Ovary (tissue), 9 donors: ENCODE results near the gene HYCC2. TPM values are rescaled to one million over a fixed set of nuclear protein-coding genes. Genes with fewer than 3 reads are reported as not detected.
"Not testable (repeated sequence)": the region's sequence is repeated elsewhere in the genome, so short reads cannot be mapped to it uniquely, and the experiment has no call there.

Experiments
- DNase-seq, 5 donors: peaks; one replicate each; pipeline ENCODE4 v3.0.0-alpha.2; 2019 to 2020
- H3K27ac ChIP-seq, 2 donors: fragments of 200-600 bp; one replicate each; pipeline versions ENCODE4 v1.5.1 to v1.8.0; 2019 to 2022
- H3K27me3 ChIP-seq: fragments of 200-600 bp; one replicate; pipeline ENCODE4 v1.8.0; 2022
- H3K36me3 ChIP-seq: fragments of 200-600 bp; sonication (generic); one replicate; pipeline ENCODE4 v1.5.1; 2019
- H3K4me1 ChIP-seq: one replicate; pipeline ENCODE4 v1.8.1; 2013; ENCODE audit warnings: mild to moderate bottlenecking, moderate library complexity; ENCODE audit not compliant: insufficient read depth
- H3K4me3 ChIP-seq: fragments of 200-600 bp; sonication (generic); one replicate; pipeline ENCODE4 v1.5.1; 2017
- H3K9me3 ChIP-seq, 2 donors: fragments of 200-600 bp in 1 of 2; sonication (generic) in 1 of 2; one replicate each; pipeline versions ENCODE4 v1.5.1 to v1.8.1; 2013 to 2019; ENCODE audit warnings: mild to moderate bottlenecking in 1 of 2, moderate library complexity in 1 of 2
- CTCF ChIP-seq, 3 donors: fragments of 450-650 bp in 2 of 3; fragments of 200-600 bp in 1 of 3; IDR thresholded peaks; one replicate each; pipeline versions ENCODE4 v1.5.1 to v1.8.0; 2016 to 2022; ENCODE audit warnings: antibody characterized with exemption in 3 of 3, mild to moderate bottlenecking in 1 of 3
- EP300 ChIP-seq: sonication (generic); formaldehyde crosslinking; IDR thresholded peaks from one replicate; pipeline ENCODE4 v1.6.1; 2017; ENCODE audit warnings: antibody characterized with exemption
- POLR2A ChIP-seq: fragments of 450-650 bp; IDR thresholded peaks from one replicate; pipeline ENCODE4 v1.6.1; 2017; ENCODE audit warnings: antibody characterized with exemption, mild to moderate bottlenecking, moderate library complexity
- WGBS, 3 donors: extraction: QIAGEN DNeasy Blood & Tissue Kit in 1 of 3; methylation state at CpG; one replicate each; pipeline versions ENCODE4 v1.1.5 to v1.1.7; 2013 to 2017; 5-methylcytosine and 5-hydroxymethylcytosine counted together
- intact Hi-C, 4 donors: fragments of 100-400 bp; cut with DNase I; formaldehyde crosslinking; loops; one replicate each; pipeline versions ENCODE4 v1.11.0 to v1.15.1; 2022 to 2023
- polyA plus RNA-seq, 2 donors: library from polyadenylated mRNA; stranded (reverse); fragments of 200-250 nt in 1 of 2; fragments of 350-450 nt in 1 of 2; fragmentation: Illumina TruSeq in 1 of 2; extraction: RNeasy Lipid Tissue Mini Kit (QIAGEN cat#74804) in 1 of 2; gene quantifications; one replicate each; pipeline ENCODE4 v1.2.3, GENCODE V29; 2013 to 2014
- total RNA-seq, 7 donors: library from RNA; depleted of rRNA in 2 of 7; stranded (reverse); fragments of >200 nt in 2 of 7; fragmentation: NEBNext Ultra II Directional in 3 of 7; extraction: Animal tissue kit (Norgen Biotek cat#: 25700) in 3 of 7; gene quantifications; one replicate each; pipeline versions ENCODE4 v1.1.0 to v1.2.4, GENCODE V29; 2016 to 2023
- donor health status: DM: no; HTN: no; CAD: no; lungs with moderate emphysema.
- donor health status: DM: no; HTN: no; CAD: no.
- donor health status: Bipolar disorder and iron deficiency.
- donor health status: DM: yes; HTN: yes; CAD: no.
- donor health status: DM: no; HTN: no; CAD: no.
- donor health status: DM: yes; HTN: yes; CAD: no.

HYCC2 gene
- total and polyA plus RNA-seq, 9 donors = 3.4 to 21.1 (median 13.7) TPM

GRCh38 chr2:201057087-201057521, 14.4 kb downstream of the HYCC2 start:
- H3K4me3 ChIP-seq = no peak overlapping the region
- H3K36me3 ChIP-seq = no peaks in the 10 kb centered on the region
- DNase-seq = no peak
- no peak for TF ChIP-seq CTCF (IDR thresholded peaks at IDR 0.05)
- no peak for TF ChIP-seq EP300
- no peak for TF ChIP-seq POLR2A
- H3K27me3 ChIP-seq = no peaks in the 10 kb centered on the region
- 34 to 37% (median 36%) methylated on average over 2 of the region's 2 CpGs for WGBS, 3 donors
- H3K4me1 ChIP-seq = no peaks in the 10 kb centered on the region
- H3K9me3 ChIP-seq = no peaks in the 10 kb centered on the region
- H3K27ac ChIP-seq = no peak overlapping the region
- intact Hi-C loops = no loop called here

GRCh38 chr2:201049455-201049854, 22.0 kb downstream of the HYCC2 start:
- Histone ChIP-seq H3K9me3 (no peaks in the 10 kb centered on the region), H3K27me3 (no peaks in the 10 kb centered on the region), H3K4me1 (no peaks in the 10 kb centered on the region), H3K36me3 (no peaks in the 10 kb centered on the region), H3K4me3 (no peak overlapping the region), H3K27ac (no peak overlapping the region)
- intact Hi-C loops = no loop called here
- TF ChIP-seq POLR2A (no peak), CTCF (IDR thresholded peaks at IDR 0.05) (no peak), EP300 (no peak)
- no peak for DNase-seq
- 94 to 96% (median 95%) methylated on average over 11 of the region's 11 CpGs for WGBS, 3 donors

DNA sequence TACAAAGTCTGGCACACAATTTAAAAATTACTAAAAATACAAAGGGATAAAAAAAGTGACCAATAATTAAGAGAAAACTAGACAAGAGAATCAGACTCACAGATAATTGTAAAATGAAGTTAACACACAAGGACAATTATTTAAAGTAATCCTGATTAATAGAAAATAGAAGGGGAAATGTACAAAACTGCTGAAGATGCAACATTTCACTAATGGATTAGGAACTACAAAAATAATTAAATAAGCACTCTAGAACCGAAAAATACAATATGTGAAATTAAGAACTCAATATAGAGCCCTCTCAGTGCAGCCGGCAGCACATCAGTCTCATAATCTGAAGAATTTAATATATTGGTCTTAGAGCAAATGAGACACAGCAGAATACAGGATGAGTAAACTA, 24.6 kb downstream of the HYCC2 start:
- WGBS, 3 donors = 94 to 99% (median 96%) methylated on average over 2 of the region's 2 CpGs
- no peaks in the 10 kb centered on the region for H3K27me3 ChIP-seq
- intact Hi-C loops = no loop called here
- TF ChIP-seq EP300 (no peak), POLR2A (no peak), CTCF (IDR thresholded peaks at IDR 0.05) (no peak)
- H3K36me3 ChIP-seq = no peaks in the 10 kb centered on the region
- no peak overlapping the region for H3K27ac ChIP-seq
- H3K9me3 ChIP-seq = no peaks in the 10 kb centered on the region
- no peak for DNase-seq
- no peaks in the 10 kb centered on the region for H3K4me1 ChIP-seq
- H3K4me3 ChIP-seq = no peak overlapping the region

- intact Hi-C loops, H3K27ac ChIP-seq, H3K9me3 ChIP-seq, H3K27me3 ChIP-seq, H3K36me3 ChIP-seq, H3K4me1 ChIP-seq, DNase-seq, H3K4me3 ChIP-seq: not testable (repeated sequence)
- 84 to 93% (median 89%) methylated on average over 5 of the region's 5 CpGs for WGBS, 3 donors
Measured at GRCh38 chr2:201043050-201043449, 28.4 kb downstream of the HYCC2 start.

DNA sequence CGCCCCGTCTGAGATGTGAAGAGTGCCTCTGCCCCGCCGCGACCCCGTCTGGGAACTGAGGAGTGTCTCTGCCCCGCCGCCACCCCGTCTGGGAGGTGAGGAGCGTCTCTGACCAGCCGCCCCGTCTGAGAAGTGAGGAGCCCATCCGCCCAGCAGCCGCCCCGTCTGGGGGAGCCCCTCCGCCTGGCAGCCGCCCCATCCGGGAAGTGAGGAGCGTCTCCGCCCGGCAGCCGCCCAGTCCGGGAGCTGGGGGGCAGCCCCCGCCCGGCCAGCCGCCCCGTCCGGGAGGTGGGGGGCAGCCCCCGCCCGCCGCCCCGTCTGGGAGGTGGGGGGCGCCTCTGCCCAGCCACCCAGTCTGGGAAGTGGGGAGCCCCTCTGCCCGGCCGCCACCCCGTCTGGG, 29.0 kb downstream of the HYCC2 start:
- intact Hi-C loops, DNase-seq, H3K27ac ChIP-seq, H3K9me3 ChIP-seq, H3K4me3 ChIP-seq, H3K36me3 ChIP-seq, H3K27me3 ChIP-seq, H3K4me1 ChIP-seq: not testable (repeated sequence)
- WGBS, 3 donors = 97 to 99% (median 98%) methylated on average over 24 to 36 of the region's 36 CpGs
